HG02938 (cell line): ENCODE results near the gene DCX.

Source experiments
- ATAC-seq: cut with Tn5 transposase; IDR thresholded peaks from one replicate; pipeline ENCODE4 v1.9.1; 2021; ENCODE audit warnings: mild to moderate bottlenecking, moderate library complexity; ENCODE audit not compliant: unreplicated experiment

The DCX gene

DNA sequence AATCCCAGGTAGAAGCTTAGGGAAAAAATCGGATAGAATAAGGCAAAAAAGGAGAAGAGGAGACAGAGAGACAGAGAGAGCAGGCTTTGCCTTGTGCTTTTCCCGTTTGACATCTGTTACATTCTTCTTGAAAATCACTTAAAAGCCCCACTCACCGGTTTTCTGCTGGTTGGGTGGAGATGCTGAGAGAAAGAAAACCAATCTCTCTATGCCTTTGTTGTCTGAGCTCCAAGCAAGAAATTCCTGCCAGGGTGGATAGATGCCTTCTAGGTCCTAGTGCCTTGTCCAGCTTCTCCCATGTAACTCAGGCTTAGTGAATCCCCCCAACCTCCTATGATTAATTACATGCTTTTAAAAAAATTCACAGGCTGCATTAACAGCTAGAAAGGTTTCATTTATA, at the start of gene DCX:
TSS of gene DCX (minus strand) at position 210 of the 400 bp plus-strand sequence. CDS start 1,794 bp downstream, outside the sequence.
- no peak for ATAC-seq

DNA sequence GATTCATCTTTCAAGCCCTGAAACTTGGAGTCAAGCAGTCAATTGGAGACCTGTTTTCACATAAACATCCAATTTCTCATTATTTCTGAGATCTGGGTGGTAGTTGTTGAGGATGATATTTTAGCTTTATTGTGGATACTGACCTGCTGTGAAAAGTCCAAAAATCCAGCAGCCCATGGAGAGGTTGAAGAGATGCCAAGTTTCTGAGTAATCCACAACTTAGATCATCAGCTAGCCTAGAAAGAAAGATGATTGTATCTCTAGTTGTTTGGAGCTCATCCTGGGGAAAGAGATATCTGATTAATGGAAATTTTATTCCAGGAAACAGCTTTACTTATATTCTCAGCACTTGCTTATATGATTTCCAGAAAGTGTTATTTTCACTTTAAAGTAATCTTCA, 48.6 kb upstream of the DCX start:
- ATAC-seq: no peak

DNA sequence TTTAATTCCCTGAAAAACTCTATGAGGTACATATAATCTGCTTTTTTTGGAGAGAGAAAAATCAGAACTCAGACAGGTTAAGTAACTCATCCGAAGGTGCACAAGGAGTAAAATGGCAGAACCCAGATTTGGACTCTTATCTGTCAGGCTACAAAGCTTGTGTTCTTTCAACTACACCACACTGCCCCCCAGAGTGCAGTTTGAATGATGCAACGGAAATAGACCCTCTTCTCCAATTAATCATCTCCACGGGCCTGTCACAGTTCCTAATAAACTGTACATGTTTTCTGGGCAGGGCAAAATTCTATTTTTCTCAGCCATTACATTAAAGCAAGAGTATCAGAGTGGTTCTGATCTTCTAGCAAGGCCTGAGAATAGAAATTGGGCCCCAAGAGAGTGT, 35.3 kb upstream of the DCX start:
- no peak for ATAC-seq

DNA sequence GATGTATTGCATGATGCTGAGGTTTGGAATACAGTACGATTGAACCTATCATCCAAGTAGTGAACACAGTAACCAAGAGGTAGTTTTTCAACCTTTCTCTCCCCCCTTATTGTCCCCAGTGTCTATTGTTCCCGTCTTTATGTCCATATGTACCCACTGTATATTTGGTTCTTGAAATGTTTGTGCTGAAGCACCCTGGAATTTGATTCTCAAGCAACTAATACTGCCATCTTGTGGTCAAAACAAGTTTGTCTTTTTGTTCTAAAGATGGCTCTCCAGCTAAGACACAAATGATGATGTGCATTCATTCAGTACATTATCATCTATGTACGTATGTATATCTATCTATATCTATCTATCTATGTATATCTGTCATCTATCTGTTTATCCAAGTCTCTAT, 33.5 kb upstream of the DCX start:
- ATAC-seq: no peak

DNA sequence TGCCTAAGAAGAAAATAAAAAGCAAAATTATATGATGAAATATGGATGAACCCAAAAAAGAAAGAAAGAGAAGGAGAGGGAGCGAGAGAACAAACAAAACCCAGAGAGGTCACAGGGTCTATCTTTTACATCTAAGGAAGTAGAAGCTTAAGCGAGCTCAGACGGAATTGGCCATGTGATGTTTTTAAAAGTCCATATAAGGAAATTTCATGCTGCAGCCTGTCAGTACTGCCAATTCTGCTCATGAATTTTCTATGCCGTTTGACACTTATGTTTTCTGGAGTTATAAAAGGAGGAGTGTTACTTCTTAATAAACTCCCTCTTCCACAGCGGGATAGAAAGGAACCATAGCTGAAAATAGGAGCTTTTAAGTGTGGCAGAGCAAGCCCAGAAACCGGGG, 32.9 kb upstream of the DCX start:
- no peak for ATAC-seq

DNA sequence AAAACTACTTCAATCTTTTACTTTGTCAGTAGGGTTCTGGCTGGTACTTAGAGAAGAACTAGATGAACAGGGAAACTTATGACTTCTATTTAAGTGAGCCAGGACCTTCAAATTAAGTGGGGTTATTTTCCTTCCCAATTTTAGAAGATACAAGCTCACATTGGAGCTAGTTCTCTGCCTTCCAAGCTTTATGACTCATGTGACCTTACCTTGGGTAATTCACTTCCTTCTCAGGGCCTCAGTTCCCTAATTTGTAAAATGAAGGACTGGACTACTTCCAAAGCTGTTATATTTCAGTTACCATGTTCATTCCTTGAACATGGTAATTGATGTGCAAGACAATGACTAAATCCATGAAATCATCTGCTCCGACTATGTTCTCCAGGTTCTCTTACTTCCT, 32.0 kb upstream of the DCX start:
- ATAC-seq: no peak

DNA sequence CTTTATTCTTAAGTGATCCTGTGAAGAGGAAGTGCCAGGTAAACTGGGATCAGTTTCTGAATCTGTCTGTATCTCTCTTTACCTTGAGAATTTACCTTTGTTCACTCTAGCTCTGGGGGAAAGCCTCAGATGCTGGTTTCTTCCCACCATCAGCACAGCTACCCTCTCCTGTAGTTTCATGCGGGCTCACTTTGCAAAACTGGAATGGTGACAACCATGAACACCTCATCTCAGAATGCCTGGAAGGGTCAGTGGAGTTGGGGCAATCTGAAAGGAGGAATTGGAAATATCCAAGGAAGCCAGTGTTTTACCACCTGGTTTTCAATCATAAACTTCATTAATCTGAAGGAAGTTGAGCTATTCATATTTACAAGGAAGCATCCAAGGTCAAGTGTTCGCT, 30.8 kb upstream of the DCX start:
- no peak for ATAC-seq

DNA sequence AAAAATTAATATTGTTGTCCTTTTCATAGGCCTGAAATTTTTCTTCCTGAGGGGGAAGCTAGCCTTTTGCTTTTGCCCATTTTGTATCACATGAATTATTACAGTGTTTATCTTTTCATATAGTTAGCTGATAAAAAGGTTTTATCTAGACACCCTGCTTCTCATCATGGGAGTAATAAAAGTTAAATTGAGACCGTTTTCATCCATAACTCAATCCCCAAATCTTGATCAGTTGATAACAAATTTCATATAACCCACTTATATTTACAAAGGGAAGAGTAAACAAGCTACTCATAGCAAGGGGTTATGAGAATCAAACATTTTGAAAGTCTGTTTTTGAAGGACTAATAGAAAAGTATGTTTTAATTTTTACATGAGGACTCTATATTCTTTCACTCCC, 23.5 kb upstream of the DCX start:
- ATAC-seq: no peak

DNA sequence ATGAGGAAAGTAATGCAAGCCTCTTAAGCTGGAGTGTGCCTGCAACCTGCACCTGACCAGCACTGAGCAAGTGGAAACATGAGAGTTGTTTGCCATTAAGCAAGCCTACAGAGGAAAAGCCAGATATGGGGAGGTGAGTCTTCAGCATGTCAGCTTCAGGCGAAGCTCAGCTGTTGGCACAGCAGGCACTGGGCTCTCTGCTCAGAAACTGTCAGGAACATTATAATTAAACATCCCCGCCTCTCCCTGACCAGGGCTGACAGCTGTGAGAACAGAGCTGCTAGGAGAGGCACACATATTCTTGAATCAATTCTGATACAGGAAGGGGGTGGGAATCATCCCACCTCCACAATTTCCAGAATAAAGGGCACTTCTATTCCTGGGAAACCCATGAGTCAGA, 19.0 kb upstream of the DCX start:
- no peak for ATAC-seq

DNA sequence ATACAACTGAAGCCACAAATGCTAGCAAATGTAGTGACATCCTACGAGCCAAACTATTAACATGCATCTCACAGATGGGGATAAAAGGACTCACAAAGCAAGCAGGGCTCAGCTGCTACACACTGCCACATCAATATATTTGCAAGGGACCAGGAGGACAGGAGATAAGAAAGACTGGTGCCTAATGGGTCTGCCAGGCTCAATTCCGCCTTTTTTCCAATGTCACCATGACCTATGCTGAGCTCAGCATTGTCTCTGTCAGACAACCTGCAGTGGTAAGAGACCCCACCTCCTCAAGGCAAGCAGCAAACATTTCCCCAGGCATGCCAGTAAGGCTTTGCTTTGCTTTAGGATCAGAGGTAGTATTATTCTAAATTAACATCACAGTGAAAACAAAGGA, 435 bp downstream of the DCX start:
- no peak for ATAC-seq

DNA sequence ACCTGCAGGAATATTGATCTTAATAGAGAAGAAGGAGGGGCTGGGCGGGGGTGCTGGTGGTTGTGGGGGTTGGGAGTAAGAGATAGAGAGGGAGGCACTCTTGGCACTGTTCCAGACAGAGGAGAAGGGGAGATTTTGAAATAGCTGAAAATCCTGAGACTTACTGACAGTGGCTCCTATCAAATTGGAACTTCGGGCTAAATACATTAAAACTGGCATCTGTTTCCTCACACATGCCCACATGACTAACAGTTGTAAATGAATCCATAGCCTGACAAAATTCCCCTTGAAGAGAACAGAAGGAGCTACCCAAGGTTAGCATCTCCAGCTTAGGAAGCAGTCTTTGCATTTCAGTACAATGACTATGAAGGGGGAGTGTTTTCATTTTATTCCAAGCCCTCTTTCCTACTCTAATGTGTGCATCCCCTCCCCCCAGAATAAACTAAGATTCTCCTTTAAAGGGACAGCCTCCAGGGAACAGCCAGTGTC, 1.4 kb downstream of the DCX start:
- no peak for ATAC-seq

DNA sequence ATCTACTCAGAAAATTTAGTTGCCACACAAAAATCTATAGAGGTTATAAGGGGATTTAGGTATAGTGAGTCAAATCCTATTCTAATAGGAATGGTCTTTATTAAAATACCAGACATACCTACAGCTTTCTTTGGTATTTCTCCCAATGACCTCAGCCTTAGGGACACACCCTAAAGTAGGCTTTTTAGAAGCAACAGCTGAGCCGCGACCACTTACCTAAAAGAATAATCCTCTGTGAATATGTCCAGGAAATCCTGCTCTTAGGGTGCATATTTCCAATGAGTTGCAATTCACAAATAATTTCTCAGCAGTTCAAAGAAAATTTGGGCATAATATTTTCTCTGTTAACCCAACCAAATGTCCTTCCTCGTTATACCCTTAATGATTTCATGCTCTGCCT, 2.7 kb downstream of the DCX start:
- ATAC-seq: no peak

DNA sequence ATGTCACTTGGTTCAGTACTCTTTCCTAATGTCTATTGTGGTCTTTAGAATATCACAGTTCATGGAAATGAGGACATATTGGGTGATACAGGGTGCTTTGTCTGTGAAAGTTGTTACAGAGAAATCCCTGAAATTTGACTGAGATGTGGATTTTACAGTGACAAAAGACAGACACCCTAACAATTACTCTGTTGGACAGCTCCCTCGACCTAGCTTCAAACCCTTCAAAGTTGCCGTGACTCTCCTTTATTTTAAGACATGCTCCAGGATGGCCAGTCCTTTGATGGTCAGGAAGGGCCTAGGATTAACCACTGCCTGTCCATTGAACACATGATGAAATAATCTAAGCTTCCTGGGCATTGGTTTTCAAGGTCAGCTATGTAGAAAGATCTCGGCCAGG, 4.0 kb downstream of the DCX start:
- no peak for ATAC-seq

DNA sequence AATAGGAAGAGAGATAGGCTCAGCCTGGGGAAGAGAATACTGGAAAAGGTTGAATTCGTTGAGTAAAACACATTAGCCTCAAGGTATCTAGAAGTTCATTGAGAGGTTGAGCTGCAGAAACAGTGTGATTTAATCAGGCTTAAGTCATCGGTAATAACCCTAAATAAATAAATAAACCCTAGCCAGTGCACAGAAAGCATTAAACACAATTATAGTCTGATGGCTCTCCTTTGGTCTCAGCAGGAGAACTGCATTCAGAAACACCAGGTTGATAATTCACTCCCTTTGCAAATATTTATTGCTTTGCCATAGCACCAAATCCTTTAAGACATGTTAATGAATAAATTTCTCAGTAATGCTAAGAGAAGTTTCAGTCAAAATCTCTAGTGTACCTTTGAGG, 9.6 kb downstream of the DCX start:
- no peak for ATAC-seq

DNA sequence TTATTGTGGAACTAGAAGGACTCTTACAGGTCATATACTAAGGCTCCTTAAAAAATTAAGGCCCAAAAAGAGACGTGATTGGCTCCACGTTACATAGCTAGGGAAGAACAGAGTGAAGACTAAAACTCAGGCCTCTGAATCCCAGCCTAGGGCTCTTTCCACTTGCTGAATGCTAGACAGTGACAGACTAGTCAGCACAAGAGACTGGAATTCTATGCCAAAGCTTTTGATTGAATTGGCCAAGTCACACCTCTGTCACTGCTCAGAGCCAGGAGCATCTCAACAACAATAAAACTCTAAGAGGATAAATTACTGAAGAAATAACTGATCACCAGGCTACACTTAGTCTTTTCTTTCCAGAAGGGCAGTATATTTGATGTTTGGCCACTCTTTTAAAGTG, 16.8 kb downstream of the DCX start:
- no peak for ATAC-seq

DNA sequence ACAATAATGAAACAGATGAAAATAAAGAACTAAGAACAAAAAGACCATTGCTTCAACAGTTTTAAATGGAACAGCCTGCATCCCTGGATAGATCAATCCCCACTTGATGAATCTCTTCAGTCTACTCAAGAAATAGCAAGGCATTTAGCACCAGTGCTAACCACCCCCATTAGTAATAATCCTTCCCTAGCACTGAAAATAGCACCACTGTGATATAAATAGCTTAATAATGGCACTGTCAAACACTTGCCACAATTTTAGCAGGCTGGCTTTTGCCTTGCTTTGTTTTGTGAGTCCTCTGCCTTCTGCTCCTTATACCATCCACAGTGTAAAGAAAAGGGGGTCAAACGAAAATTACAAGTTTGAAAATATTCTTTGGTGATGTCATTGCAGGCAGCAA, 17.4 kb downstream of the DCX start:
- ATAC-seq: no peak

DNA sequence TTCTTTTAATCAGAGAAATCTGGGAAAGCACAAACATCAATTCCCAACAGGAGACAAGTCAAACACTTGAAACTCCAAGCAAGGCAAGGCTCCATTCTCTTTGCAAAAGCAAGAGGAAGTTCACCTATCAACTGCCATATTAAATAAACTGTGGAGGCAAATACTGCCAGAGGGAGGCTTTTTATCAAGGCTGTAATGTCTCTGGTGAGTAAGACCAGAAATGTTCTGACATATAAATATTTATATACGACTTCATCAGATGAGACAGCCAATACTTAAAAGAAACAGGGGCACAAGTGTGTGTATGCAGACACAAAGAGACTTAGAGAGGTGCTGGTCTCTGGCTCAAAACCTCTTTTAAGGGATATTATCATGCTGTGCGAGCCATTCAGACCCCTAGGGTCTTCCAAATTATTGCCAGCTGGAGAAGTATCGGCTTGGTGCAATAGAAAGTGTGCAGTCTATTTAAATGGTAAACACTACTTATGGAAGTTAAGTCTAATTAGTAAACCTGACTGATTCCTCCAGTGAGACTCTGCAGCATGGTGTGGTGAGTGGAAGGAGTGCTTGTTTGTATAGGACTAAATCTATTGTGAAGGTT, 24.4 kb downstream of the DCX start:
- no peak for ATAC-seq

DNA sequence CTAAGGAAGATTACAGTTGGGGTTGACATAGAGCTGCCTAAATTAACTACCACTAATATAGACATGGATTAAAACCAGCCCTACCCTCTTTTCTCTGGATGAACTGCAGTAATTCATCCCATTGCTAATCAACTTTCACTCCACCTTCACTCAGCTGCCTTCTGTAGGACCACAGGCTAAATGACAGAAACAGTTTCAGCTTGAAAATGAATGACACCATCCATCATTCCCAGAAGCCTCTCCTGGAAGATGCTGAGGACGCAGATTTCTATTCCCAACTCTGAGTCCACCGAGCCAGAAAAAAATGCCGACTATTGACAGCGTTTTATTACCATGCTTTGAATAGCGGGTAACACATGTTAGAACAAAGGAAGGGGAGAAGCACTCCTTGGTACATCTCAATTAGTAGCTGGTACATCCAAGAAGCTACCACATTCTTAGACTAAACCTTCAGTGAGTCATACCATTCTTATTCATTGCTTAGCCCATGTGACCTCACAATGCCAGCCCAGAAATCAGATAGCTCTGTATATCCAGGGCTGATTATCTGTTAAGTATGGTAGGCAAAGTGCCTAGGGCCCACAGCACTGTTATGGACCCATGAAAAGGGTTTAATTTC, 25.3 kb downstream of the DCX start:
- ATAC-seq: no peak

DNA sequence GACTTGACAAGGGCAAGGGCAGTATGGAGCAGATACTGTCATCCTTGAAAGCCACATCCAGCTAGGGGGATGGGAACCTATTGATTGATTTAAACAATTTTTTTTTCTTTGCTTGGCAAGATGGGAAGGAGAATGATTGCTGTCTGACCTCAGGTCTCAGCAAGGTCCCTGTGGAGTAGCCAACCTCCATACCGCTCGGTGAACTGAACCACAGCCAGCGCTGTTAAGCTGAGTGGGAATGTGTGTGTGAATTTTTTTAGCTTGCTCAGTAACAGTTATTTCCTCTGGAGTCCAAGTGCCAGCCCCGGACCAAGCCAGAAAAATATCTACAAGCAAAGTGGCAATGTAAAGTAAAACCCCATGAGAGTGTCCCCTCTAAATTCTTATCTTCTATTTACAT, 25.9 kb downstream of the DCX start:
- ATAC-seq: no peak

DNA sequence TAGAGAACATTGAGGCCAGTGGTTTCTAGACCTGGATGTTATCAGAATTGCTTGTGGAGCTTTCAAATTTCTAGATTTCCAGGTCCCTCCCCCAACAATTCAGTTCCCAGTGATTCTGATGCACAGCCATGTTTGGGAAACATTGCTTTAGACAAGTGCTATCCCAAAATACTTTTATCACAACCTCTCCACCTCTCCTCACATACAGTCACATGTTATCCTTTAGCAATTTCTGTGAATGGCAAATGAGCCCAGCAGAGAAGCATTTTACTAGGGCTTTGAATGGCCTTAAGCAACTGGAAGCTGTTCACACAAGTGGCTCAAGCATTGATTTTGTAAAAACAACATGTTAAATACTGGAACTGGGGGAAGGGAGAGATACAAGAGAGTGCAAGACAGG, 29.7 kb downstream of the DCX start:
- no peak for ATAC-seq

DNA sequence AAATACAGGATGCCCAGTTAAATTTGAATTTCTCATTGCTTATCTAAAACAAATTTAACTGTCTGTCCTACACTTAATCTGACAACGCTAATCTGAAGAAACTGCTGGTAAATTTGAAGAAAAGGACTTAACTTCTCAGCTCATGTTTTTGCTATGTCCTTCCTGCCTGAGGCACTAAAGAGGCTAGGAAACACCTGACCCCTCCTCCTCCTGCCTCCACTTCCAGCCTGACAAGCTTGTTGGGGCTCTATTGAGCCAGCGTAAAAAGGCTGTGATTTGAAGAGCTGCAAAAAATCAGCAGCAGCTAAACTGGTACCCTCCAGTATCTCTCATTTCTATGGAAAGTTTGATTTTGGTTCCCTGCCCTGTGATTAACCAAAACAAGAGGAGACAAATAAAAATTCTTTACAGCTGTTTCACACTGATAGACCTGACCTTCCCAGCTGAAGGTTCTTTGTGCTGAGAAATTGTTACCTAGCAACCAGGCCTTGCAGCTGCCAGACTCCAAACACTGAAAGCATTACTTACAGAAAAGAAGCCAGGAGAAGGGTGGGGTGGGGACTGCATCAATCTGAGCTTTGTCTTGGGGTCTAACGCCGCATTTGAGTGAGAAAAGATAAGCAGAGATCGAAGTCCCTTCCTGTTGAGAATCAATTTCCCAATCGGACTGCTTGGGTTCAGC, 35.0 kb downstream of the DCX start:
- no peak for ATAC-seq

DNA sequence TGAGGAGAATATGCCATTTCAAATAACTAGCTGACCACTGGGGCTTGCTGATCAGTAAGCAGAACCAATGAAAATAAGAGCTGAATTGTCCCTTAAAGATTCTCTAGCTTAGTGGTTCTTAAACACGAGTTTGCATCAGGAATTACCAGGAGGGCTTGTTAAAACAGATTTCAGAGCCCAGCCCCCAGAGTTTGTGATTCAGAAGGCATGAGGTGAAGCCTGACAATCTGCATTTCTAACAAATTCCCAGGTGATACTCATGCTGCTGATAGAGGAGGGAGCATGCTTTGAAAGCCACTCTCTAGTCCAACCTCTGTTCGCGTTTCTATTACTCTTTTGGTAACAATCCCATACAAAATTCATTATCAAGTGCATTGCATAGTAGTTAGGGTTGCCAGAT, 35.5 kb downstream of the DCX start:
- ATAC-seq: no peak

DNA sequence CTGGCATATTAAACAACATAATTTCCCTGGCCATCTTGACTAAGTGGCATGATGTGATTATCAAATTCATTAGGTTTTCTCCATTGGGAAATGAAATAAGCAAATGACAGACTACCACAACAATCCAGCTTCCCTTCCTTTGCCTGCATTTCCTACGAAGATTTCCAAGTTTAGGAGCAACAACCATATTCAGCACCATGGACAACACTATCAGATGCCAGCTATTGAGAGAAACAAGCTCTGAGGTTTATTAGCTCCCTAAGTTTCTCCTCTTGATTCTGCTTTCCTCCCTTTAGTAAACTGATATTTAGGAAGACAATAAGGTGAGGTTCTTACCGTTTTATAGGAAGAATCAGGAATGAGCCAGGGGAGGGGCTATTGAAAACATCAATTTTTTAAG, 36.2 kb downstream of the DCX start:
- ATAC-seq: no peak
